GM10266 (cell line): ENCODE data around the gene WIF1.
A peak's percentile ranks its signal among the peaks of the same experiment; 100 is the strongest.

Experiments
- DNase-seq: peaks from one replicate; pipeline ENCODE4 v3.0.0; 2012; ENCODE audit errors: extremely low spot score
- TF ChIP-seq, protein P1 (sequence below): IDR thresholded peaks from 2 replicates; pipeline ENCODE4 v1.5.1; 2012; ENCODE audit warnings: mild to moderate bottlenecking, low read depth; ENCODE audit not compliant: control insufficient read depth, insufficient read depth; ENCODE audit errors: missing control alignments

WIF1 gene

DNA sequence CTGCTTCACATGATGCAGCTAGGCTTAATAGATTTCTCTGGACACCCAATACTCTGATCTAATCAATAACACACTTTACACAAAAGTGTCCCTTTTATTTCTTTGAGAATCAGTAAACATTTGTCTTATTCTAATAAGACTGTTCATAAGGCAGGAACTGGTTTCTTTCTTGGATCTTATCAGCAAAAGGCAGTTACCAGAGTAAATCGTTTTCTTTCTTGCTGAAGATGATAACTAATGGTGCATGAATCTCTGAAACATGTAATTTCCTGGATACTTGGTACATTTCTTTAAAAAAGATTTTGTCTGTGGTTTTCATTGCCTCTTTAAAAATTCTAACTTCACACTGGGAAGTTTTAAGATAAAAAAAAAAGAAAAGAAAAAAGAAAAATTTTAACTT lies 39.6 kb downstream of the WIF1 start:
- TF ChIP-seq, protein P1, sequence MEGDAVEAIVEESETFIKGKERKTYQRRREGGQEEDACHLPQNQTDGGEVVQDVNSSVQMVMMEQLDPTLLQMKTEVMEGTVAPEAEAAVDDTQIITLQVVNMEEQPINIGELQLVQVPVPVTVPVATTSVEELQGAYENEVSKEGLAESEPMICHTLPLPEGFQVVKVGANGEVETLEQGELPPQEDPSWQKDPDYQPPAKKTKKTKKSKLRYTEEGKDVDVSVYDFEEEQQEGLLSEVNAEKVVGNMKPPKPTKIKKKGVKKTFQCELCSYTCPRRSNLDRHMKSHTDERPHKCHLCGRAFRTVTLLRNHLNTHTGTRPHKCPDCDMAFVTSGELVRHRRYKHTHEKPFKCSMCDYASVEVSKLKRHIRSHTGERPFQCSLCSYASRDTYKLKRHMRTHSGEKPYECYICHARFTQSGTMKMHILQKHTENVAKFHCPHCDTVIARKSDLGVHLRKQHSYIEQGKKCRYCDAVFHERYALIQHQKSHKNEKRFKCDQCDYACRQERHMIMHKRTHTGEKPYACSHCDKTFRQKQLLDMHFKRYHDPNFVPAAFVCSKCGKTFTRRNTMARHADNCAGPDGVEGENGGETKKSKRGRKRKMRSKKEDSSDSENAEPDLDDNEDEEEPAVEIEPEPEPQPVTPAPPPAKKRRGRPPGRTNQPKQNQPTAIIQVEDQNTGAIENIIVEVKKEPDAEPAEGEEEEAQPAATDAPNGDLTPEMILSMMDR, result no peak
- DNase-seq, result no peak

DNA sequence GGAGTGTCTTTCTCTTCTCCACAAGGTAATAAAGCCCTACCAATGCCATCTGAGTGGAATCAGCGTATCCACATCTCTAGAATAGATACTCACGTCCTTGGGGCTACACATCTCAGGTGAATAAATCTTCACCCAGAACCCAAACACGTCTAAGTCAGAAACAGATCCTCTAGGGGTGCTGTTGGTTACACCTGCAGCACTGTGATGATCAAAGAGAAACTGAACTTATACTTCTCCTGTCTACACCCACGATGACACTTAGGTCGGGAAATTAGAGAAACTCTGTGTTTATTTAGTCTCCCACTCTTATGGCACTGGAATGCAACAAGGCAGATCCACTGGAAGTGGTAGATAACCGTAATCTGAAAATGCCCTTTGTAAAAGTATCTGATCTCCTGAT lies 46.2 kb downstream of the WIF1 start:
- DNase-seq, result no peak
- TF ChIP-seq, protein P1, result peak; percentile 8

DNA sequence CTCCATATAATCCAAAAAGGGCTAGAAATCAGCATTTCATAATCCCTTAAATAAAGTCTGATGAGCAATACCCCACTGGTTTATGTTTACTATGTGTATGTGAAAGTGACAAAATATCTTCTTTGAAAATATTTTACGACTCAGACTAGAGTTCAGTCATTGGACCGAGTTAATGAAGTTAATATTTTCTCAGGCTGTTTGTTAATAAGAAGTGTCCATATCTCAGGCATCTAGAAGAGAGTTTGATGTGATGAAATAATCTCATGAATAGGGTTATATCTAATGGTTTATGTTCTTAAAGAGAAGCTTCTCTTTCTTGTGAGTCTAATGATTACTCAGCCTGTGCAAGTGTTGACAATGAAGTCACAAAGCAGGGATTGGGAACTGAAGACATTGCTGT lies 51.8 kb downstream of the WIF1 start:
- no peak for DNase-seq
- TF ChIP-seq, protein P1, result no peak

DNA sequence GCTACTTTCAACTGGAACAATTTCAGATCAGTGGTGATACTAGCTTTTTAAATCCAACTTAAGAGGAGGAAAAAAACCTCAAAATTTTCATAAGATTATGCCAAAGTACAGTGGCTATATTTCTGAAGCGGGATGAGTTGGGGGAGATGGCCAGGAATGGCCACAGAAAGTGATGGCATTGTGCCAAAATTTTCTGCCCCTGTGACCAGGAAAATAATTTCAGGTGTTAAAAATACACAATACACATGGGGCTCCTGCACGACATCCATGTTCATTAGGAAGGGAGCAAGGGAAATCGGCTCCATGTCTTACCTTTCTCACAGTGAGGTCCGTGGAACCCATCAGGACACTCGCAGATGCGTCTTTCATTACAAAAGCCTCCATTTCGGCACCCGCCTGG lies 53.7 kb downstream of the WIF1 start:
- DNase-seq, result no peak
- TF ChIP-seq, protein P1, result no peak

DNA sequence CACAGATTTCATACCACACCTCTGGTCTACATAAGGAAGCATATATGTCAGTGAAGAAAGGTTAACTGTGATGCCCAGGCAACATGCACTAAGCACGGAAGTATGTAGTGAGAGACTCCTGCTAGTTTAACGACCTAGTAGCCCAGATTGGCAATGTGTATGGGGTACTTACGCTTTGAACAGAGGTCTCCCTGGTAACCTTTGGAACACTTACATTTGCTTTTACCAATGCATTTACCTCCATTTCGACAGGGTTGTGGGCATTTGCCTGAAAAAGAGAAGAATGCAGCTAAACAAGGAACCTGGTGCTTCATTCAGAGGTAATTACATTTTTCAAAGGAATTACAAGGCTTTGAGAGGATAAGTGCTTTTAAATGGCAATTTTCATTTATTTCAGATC lies 65.2 kb downstream of the WIF1 start:
- DNase-seq, result no peak
- TF ChIP-seq, protein P1, result no peak

DNA sequence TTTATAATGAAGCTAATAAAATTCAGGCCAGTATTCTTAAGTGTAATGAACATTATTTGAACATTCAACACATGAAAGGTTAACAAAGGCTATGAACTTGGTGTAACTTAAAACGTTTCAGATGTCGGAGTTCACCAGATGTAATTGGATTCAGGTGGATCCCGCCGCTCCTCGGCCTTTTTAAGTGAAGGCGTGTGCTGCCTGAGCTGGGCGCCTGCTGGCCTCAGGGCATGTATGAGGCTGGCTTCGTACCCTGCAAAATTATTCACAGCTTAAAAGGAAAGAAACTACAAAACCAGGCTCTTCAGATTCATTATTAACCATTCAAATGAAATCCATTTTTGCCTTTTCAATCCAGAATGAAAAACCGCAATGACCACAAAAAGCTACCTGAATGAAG lies 69.9 kb downstream of the WIF1 start:
- TF ChIP-seq, protein P1, result no peak
- no peak for DNase-seq

DNA sequence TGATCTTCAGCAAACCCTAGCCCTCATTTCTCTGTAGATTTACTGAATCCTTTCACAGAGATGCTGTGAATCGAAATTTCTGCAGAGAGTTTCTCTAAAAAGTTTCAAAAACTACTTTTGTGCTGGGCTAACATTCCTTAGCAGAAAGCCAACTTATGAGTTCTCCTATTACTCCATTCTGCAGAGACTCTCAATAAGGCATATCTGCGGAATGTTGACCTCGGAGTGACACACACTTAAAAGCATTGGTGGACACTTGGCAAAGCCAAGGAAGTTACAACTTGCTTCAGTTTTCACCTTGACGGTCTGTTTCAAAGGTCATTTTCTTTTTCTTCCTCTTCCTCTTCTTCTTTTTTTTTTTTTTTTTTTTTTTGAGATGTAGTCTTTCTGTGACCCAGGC lies 75.8 kb downstream of the WIF1 start:
- TF ChIP-seq, protein P1, result no peak

More for the DNA sequence above, 75.8 kb downstream of the WIF1 start:
- DNase-seq, result no peak
